ENCODE measurements around the gene PLS3.
"Not testable (repeated sequence)": the region's sequence is repeated elsewhere in the genome, so short reads cannot be mapped to it uniquely, and the experiment has no call there.

PLS3 gene

DNA sequence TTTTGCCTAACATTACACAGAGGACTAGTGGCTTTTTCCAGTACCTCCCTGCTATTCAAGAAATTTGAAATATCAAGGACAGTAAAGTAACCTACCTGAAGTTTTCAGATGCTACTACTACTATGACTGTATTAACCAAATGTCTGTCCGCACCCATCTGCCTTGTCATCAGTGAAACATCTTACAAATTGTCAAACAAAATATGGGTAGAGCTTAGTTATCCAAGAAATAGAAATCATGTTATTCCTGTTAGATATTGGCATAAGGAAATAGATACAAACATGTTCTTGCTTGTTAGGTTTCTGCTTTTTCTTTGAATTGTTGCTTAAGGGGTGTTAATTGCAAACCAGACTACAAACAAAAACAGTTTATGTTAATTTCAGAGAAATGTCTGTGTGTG lies 63.9 kb downstream of the PLS3 start:
- Histone ChIP-seq H3K36me3 (ENCODE audit: insufficient read depth) (no peaks in the 10 kb centered on the region), H3K4me2 (no peak overlapping the region), H3K4me3 (IDR thresholded peaks at IDR 0.05; ENCODE audit: insufficient read depth, low read depth, low read length) (no peak overlapping the region)

DNA sequence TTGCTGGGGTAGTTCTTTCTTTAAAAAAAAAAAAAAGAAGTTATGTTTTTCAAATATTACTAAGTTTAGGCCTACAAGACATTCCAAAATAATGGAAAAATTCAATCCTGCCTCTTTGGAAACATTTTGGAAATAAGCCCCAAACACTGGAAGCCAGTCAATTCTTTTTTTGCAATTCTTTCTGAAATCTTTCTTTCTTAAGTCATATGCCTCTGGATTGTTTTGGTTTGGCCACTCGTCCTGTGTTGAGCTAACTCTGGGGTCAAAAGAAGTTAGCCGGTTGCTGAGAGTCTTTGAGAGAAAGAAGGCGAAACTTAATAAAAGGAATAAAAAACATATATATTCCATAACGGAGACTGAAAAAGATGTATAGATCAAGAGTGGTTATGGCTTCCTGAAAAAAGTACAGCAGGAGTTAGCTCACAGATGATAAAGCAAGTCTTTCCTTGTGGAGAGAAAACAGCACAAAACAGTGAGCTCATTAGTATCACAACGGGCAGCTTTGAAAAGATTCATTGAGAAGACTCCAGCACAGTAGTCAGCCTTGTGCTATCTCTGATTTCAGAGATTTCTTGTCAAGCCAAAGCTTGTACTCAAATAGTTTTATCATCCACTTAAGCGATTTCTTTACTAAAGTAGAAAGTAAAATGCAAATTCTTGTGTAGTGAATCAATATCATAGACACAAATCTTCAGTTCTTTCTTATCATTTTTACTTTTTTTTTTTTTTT lies 64.8 kb downstream of the PLS3 start:
- Histone ChIP-seq H2AFZ (ENCODE audit: low read depth) (no peak overlapping the region), H3K4me2 (no peak overlapping the region), H3K79me2 (ENCODE audit: insufficient read depth, low read depth) (no peaks in the 10 kb centered on the region), H3K27me3 (ENCODE audit: insufficient read depth, low read depth) (no peaks in the 10 kb centered on the region), H3K9ac (no peak overlapping the region), H4K20me1 (ENCODE audit: insufficient read depth) (no peaks in the 10 kb centered on the region), H3K4me1 (ENCODE audit: low read depth, poor library complexity, severe bottlenecking) (no peaks in the 10 kb centered on the region), H3K36me3 (ENCODE audit: insufficient read depth) (no peaks in the 10 kb centered on the region), H3K4me3 (IDR thresholded peaks at IDR 0.05; ENCODE audit: insufficient read depth, low read depth, low read length) (no peak overlapping the region), H3K27ac (no peak overlapping the region)
- TF ChIP-seq, protein P1, sequence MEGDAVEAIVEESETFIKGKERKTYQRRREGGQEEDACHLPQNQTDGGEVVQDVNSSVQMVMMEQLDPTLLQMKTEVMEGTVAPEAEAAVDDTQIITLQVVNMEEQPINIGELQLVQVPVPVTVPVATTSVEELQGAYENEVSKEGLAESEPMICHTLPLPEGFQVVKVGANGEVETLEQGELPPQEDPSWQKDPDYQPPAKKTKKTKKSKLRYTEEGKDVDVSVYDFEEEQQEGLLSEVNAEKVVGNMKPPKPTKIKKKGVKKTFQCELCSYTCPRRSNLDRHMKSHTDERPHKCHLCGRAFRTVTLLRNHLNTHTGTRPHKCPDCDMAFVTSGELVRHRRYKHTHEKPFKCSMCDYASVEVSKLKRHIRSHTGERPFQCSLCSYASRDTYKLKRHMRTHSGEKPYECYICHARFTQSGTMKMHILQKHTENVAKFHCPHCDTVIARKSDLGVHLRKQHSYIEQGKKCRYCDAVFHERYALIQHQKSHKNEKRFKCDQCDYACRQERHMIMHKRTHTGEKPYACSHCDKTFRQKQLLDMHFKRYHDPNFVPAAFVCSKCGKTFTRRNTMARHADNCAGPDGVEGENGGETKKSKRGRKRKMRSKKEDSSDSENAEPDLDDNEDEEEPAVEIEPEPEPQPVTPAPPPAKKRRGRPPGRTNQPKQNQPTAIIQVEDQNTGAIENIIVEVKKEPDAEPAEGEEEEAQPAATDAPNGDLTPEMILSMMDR (conservative IDR thresholded peaks at IDR 0.05; ENCODE audit: low read depth, low read length): no peak

More for the DNA sequence above, 63.9 kb downstream of the PLS3 start:
- no peaks in the 10 kb centered on the region for H3K4me1 ChIP-seq (ENCODE audit: low read depth, poor library complexity, severe bottlenecking)
- no peaks in the 10 kb centered on the region for H3K27me3 ChIP-seq (ENCODE audit: insufficient read depth, low read depth)
- H3K9ac ChIP-seq: no peak overlapping the region
- TF ChIP-seq, protein P1 (conservative IDR thresholded peaks at IDR 0.05; ENCODE audit: low read depth, low read length): no peak
- H3K27ac ChIP-seq: no peak overlapping the region
- no peak overlapping the region for H2AFZ ChIP-seq (ENCODE audit: low read depth)
- no peaks in the 10 kb centered on the region for H3K79me2 ChIP-seq (ENCODE audit: insufficient read depth, low read depth)
- H4K20me1 ChIP-seq (ENCODE audit: insufficient read depth): no peaks in the 10 kb centered on the region

DNA sequence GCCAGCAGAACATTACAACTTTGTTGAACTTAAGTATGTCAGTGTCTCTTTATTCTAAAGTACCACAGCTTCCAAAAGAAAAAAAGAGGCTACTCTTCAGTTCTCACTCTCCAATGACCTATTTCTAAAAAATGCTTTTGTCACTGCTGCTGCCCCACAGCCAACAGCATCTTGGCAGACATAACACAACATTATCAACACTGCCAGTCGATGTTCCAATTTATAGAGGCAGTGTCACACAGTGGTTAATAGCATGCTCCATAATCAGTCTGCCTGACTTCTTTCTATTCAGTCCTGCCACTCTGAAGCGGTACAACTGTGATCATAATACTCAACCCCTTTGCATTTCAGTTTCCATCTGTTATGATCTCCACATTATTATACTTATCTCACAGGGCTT lies 69.2 kb downstream of the PLS3 start:
- no peaks in the 10 kb centered on the region for H4K20me1 ChIP-seq (ENCODE audit: insufficient read depth)
- no peaks in the 10 kb centered on the region for H3K79me2 ChIP-seq (ENCODE audit: insufficient read depth, low read depth)
- no peak overlapping the region for H3K4me2 ChIP-seq
- H3K4me3 ChIP-seq (IDR thresholded peaks at IDR 0.05; ENCODE audit: insufficient read depth, low read depth, low read length): no peak overlapping the region
- no peaks in the 10 kb centered on the region for H3K27me3 ChIP-seq (ENCODE audit: insufficient read depth, low read depth)
- H3K36me3 ChIP-seq (ENCODE audit: insufficient read depth): no peaks in the 10 kb centered on the region
- TF ChIP-seq, protein P1 (conservative IDR thresholded peaks at IDR 0.05; ENCODE audit: low read depth, low read length): no peak
- no peak overlapping the region for H3K27ac ChIP-seq
- no peaks in the 10 kb centered on the region for H3K4me1 ChIP-seq (ENCODE audit: low read depth, poor library complexity, severe bottlenecking)
- no peak overlapping the region for H3K9ac ChIP-seq
- no peak overlapping the region for H2AFZ ChIP-seq (ENCODE audit: low read depth)

DNA sequence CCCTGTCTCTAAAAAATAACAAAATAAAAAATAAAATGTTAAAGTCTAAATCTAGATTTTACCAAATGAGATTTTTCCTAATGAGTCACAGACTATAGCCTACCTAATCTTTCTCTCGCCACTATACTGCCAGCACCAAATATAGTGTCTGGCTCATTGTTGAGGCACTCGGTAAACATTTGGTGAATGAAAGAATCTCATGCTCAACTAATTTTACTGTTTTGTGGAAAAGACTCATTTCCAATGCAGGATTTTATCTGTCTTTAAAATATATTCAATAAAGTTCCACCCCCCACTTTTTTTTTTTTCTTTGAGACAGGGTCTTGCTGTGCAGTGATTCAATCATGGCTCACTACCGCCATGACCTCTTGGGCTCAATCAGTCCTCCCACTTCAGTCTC lies 71.5 kb downstream of the PLS3 start:
- Histone ChIP-seq H4K20me1 (ENCODE audit: insufficient read depth) (no peaks in the 10 kb centered on the region), H3K27ac (no peak overlapping the region), H3K36me3 (ENCODE audit: insufficient read depth) (no peaks in the 10 kb centered on the region), H2AFZ (ENCODE audit: low read depth) (no peak overlapping the region), H3K4me3 (IDR thresholded peaks at IDR 0.05; ENCODE audit: insufficient read depth, low read depth, low read length) (no peak overlapping the region), H3K9ac (no peak overlapping the region), H3K4me2 (no peak overlapping the region), H3K27me3 (ENCODE audit: insufficient read depth, low read depth) (no peaks in the 10 kb centered on the region), H3K4me1 (ENCODE audit: low read depth, poor library complexity, severe bottlenecking) (no peaks in the 10 kb centered on the region), H3K79me2 (ENCODE audit: insufficient read depth, low read depth) (no peaks in the 10 kb centered on the region)
- TF ChIP-seq, protein P1 (conservative IDR thresholded peaks at IDR 0.05; ENCODE audit: low read depth, low read length): no peak

DNA sequence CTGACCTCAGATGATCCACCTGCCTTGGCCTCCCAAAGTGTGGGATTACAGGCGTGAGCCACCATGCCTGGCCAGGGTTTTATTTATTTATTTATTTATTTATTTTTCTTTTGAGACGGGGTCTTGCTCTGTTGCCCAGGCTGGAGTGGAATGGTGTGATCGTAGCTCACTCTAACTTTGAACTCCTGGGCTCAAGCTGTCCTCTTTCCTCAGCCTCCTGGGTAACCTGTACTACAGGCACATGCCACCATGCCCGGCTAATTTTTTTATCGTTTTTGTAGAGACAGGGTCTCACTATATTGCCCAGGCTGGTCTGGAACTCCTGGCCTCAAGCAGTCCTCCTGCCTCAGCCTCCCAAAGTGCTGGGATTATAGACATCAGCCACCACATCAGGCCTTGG lies 72.4 kb downstream of the PLS3 start:
- H3K27me3 ChIP-seq (ENCODE audit: insufficient read depth, low read depth); H3K79me2 ChIP-seq (ENCODE audit: insufficient read depth, low read depth); H2AFZ ChIP-seq (ENCODE audit: low read depth); H3K9ac ChIP-seq; H3K4me3 ChIP-seq (IDR thresholded peaks at IDR 0.05; ENCODE audit: insufficient read depth, low read depth, low read length); H4K20me1 ChIP-seq (ENCODE audit: insufficient read depth); H3K4me1 ChIP-seq (ENCODE audit: low read depth, poor library complexity, severe bottlenecking); H3K36me3 ChIP-seq (ENCODE audit: insufficient read depth); H3K4me2 ChIP-seq; H3K27ac ChIP-seq: not testable (repeated sequence)
